Right cardiac atrium (tissue), 5 donors: ENCODE data around the gene MFAP1. TPM values are rescaled to one million over a fixed set of nuclear protein-coding genes. Genes with fewer than 3 reads are reported as not detected.
A peak's percentile ranks its signal among the peaks of the same experiment; 100 is the strongest.
"Not testable (repeated sequence)": the region's sequence is repeated elsewhere in the genome, so short reads cannot be mapped to it uniquely, and the experiment has no call there.

Experiments
- ATAC-seq, 2 donors: fragments of 200-7000 bp; cut with Tn5 transposase; one replicate each; pipeline versions ENCODE4 v1.8.0 to v1.9.1; 2020; ENCODE audit warnings: moderate library complexity in 2 of 2, mild to moderate bottlenecking in 1 of 2
- DNase-seq, 3 donors: peaks; one replicate each; pipeline ENCODE4 v3.0.0-alpha.2; 2020
- H3K27ac ChIP-seq: one replicate; pipeline ENCODE4 v1.5.1; 2013; ENCODE audit warnings: mild to moderate bottlenecking, low read length, control low read depth, moderate library complexity
- H3K27me3 ChIP-seq: one replicate; pipeline ENCODE4 v1.6.1; 2013; ENCODE audit not compliant: control insufficient read depth, insufficient read depth
- H3K4me1 ChIP-seq: one replicate; pipeline ENCODE4 v1.6.1; 2013; ENCODE audit warnings: low read length; ENCODE audit not compliant: control insufficient read depth, insufficient read depth
- H3K4me3 ChIP-seq: one replicate; pipeline ENCODE4 v1.5.1; 2013; ENCODE audit warnings: low read length, control low read depth
- H3K9me3 ChIP-seq: one replicate; pipeline ENCODE4 v1.6.1; 2013; ENCODE audit warnings: low read length; ENCODE audit not compliant: control insufficient read depth
- WGBS: extraction: QIAGEN DNeasy Blood & Tissue Kit; methylation state at CpG from one replicate; pipeline ENCODE4 v1.1.7; 2013; 5-methylcytosine and 5-hydroxymethylcytosine counted together
- intact Hi-C, 4 donors: fragments of 100-400 bp; cut with DNase I; formaldehyde crosslinking; loops; one replicate each; pipeline versions ENCODE4 v1.11.0 to v1.14.0; 2022 to 2023
- long read RNA-seq, 4 donors: library from polyadenylated mRNA; unstranded; transcript quantifications; one replicate each; pipeline ENCODE4 v2.0.0, GENCODE V29; 2020 to 2021
- polyA plus RNA-seq: library from polyadenylated mRNA; stranded (reverse); fragments of 200-250 nt; gene quantifications from one replicate; pipeline ENCODE4 v1.2.3, GENCODE V29; 2013
- total RNA-seq, 4 donors: library from RNA; stranded (reverse); fragmentation: NEBNext Ultra II Directional; extraction: Animal tissue kit (Norgen Biotek cat#: 25700); gene quantifications; one replicate each; pipeline ENCODE4 v1.2.1, GENCODE V29; 2021
- donor health status: healthy with polysubstance abuse.
- donor health status: DM: no; HTN: yes; CAD: no.
- donor health status: DM: no; HTN: no; CAD: no.
- donor health status: DM: no; HTN: yes; CAD: no; lungs with severe emphysema.
- donor health status: DM: yes; HTN: yes; CAD: no.

The MFAP1 gene, protein sequence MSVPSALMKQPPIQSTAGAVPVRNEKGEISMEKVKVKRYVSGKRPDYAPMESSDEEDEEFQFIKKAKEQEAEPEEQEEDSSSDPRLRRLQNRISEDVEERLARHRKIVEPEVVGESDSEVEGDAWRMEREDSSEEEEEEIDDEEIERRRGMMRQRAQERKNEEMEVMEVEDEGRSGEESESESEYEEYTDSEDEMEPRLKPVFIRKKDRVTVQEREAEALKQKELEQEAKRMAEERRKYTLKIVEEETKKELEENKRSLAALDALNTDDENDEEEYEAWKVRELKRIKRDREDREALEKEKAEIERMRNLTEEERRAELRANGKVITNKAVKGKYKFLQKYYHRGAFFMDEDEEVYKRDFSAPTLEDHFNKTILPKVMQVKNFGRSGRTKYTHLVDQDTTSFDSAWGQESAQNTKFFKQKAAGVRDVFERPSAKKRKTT
- total RNA-seq (10 to 100 TPM; 17.4 to 21.2 (median 19.3) TPM), polyA plus RNA-seq (19.7 TPM)
- long read RNA-seq, donor 1, transcript MFAP1-201 (9 exons, 2,155 nt): major isoform, 50 of 52 reads
- long read RNA-seq, donor 1, partial matches to known transcripts: 1 of 52 reads
- long read RNA-seq, donor 1, other reads (novel, unspliced or antisense): 1 of 52 reads
- long read RNA-seq, donor 2, transcript MFAP1-201 (9 exons, 2,155 nt): major isoform, 15 of 16 reads
- long read RNA-seq, donor 2, partial matches to known transcripts: 0 of 16 reads
- long read RNA-seq, donor 2, other reads (novel, unspliced or antisense): 1 of 16 reads
- long read RNA-seq, donor 3, transcript MFAP1-201 (9 exons, 2,155 nt): major isoform, 77 of 83 reads
- long read RNA-seq, donor 3, partial matches to known transcripts: 3 of 83 reads
- long read RNA-seq, donor 3, other reads (novel, unspliced or antisense): 3 of 83 reads
- long read RNA-seq, donor 4, transcript MFAP1-201 (9 exons, 2,155 nt): major isoform, 13 of 15 reads
- long read RNA-seq, donor 4, partial matches to known transcripts: 2 of 15 reads
- long read RNA-seq, donor 4, other reads (novel, unspliced or antisense): 0 of 15 reads

DNA sequence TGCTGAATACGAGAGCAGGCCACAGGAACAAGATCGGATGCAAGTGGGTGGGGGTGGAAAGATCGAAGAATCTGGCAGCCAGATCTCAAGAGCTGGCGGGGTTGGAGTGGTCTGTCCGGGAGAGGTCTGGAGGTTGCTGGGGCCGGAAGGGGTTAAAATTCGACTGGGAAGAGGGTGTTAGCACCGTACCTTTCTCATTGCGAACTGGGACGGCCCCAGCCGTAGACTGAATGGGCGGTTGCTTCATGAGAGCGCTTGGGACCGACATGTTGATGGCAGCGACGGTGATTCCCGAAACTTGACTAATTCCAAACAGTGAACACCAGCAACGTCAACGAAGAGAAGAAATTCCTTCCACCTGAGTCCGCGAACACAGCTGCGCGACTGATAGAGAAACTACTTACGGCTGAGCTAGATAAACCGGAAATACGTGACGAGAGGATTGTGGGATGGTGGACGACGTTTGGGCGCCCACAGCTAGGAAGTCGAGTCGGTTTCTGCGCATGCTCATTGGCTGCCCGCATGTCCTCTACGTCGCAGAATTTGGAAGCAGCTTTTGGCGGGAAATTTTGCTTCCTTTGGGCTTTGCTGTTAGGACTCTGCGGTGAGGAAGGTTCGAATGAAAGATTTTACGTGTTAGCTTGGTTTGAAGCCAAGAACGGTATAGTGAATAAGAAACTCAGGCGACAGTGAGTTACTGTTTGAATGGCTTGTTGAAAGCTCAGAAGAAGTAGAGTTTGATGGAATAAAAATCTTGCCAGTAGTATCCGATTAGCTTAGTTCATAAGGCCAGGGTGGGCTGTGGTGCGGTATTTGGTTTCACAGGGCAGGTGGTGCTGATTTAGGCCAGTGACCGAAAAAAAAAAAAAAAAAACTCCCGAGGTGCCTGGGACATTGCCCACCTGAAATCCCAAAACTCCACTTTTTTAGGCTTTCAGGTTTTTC lies at the start of gene MFAP1:
TSS of gene MFAP1 (minus strand) at position 389 of the 945 bp plus-strand sequence. CDS start at position 268, 121 bp downstream.
- Histone ChIP-seq H3K27me3 (no peaks in the 10 kb centered on the region), H3K9me3 (no peaks in the 10 kb centered on the region), H3K27ac (peak within 1 kb of the TSS; percentile 83), H3K4me3 (peak within 1 kb of the TSS; percentile 83), H3K4me1 (peaks cover 7% of the 10 kb centered on the region)
- DNase-seq (peak; percentile 95 to 97 (median 96)), ATAC-seq (peak; percentile 96)
- intact Hi-C loops: no loop called here
- 9% methylated on average over 46 of the region's 46 CpGs for WGBS

DNA sequence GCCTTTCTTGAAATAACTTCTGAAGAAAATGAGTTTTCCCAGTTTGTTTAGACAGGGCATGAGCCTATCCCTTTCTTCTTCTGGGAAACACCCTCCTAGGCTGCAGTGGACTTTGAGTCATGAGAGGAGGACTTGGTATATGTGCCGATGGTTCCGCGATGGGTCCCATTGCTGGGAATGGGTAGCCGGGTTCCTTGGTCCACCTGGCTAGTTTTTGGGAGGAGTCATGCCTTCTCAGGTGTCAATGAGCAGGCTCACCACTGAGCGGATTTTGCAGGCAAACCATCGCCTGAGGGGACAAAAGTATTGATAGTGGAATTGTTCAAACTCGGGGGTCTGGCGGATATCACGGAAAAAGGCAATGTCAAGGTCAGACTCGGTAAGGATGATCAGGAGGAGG lies 49.2 kb upstream of the MFAP1 start:
- H3K9me3 ChIP-seq: no peaks in the 10 kb centered on the region
- H3K27ac ChIP-seq: no peak overlapping the region
- no peak overlapping the region for H3K4me3 ChIP-seq
- no peaks in the 10 kb centered on the region for H3K4me1 ChIP-seq
- 92% methylated on average over 10 of the region's 10 CpGs for WGBS
- DNase-seq (no peak), ATAC-seq (no peak)
- intact Hi-C loops: no loop called here
- no peaks in the 10 kb centered on the region for H3K27me3 ChIP-seq

DNA sequence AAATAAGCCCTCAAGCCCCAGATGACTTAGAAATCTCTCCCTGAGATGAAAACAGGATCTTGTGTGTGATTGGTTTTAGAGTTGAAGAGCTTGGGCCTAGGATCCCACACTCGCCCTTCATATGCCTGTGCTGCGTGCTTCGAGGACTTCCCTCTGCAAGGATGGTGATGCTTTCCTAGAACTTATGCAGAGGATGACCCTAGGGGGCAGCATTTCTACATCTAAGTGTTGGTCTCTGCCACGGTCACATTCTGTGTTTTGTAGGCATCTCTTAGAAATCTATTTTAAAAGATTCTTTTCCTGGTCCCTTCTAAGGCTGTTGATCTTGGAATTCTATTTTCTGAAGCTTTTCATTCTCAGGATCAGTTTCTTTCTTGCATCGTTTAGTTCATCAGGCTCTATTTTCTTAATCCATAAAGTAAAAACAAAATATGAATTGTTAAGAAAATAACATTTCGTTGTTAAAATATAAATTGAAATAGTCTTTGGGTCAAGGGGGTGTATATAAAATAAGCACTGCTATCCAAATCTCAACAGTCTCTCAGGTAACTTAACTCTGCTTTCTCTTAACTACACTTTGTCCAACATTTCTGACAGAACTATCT lies 48.0 kb upstream of the MFAP1 start:
- DNase-seq: peak in 1 of 3 donors; percentile 41
- no peak overlapping the region for H3K4me3 ChIP-seq
- peak; percentile 72 to 84 for ATAC-seq
- no peaks in the 10 kb centered on the region for H3K4me1 ChIP-seq
- intact Hi-C loops: no loop called here
- H3K27ac ChIP-seq: no peak overlapping the region
- 51% methylated on average over 6 of the region's 6 CpGs for WGBS
- H3K27me3 ChIP-seq: no peaks in the 10 kb centered on the region
- no peaks in the 10 kb centered on the region for H3K9me3 ChIP-seq

DNA sequence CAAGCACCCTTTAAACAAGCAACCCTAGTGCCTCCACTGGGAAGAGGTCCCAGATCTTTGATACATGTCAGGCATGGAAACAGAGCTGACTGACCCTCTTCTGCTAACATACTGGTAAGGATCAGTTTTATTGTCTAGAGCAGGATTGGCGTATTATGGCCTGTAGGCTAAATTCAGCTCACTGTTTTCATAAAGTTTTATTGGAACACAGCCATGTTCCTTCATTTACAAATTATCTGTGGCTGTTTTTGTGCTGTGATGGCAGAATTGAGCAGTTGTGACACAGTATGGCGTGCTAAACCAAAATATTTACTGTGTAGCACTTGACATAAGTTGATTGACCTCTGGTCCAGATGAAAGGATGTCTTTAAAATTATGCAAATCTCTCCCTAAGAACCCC lies 47.3 kb upstream of the MFAP1 start:
- Histone ChIP-seq H3K27me3 (no peaks in the 10 kb centered on the region), H3K9me3 (no peaks in the 10 kb centered on the region), H3K27ac (no peak overlapping the region), H3K4me1 (no peaks in the 10 kb centered on the region), H3K4me3 (no peak overlapping the region)
- WGBS: 98% methylated on average over 2 of the region's 2 CpGs
- intact Hi-C loops: no loop called here
- no peak for ATAC-seq
- no peak for DNase-seq

DNA sequence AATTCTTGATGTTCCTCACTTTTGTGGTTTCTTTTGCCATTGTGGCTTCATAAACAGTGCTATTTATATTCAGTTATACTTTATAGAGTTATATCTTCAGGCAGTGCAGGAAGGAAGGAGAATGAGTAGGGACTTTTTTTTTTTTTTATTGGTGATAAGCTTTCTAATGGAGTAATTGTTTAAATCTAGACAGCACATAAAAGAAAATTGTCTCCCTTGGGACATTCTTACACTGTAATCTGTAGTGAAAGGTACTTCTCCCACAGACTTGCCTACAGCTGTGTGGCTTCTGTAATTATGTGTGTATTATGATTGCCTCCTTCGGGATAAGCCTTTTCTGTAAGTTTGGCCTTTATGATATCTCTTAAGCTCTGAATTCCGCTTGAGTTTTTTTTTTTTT lies 43.9 kb upstream of the MFAP1 start:
- 70% methylated on average over 2 of the region's 2 CpGs for WGBS
- Histone ChIP-seq H3K27ac (no peak overlapping the region), H3K9me3 (no peaks in the 10 kb centered on the region), H3K27me3 (no peaks in the 10 kb centered on the region), H3K4me1 (no peaks in the 10 kb centered on the region), H3K4me3 (no peak overlapping the region)
- DNase-seq (no peak), ATAC-seq (no peak)
- intact Hi-C loops: no loop called here

DNA sequence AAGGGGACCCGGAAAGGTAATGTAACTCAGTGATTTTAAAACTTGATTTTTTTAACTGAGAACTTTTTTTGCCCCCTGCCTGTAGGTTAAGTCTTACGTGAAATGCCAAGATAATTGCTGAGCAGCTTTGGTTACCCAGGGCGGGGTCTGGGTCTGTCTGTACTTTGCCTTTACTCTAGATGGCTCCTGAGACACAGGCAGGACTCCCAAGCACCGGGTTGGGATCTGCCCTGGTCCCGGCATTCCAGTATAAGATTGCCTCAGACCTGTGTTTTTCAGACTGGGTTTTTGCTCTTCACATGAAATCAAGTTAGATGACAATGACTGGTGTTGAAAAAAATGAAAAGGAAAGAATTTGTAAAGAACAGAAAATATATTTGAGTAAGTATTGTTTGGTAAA lies 42.6 kb upstream of the MFAP1 start:
- Histone ChIP-seq H3K4me1 (no peaks in the 10 kb centered on the region), H3K4me3 (no peak overlapping the region), H3K9me3 (no peaks in the 10 kb centered on the region), H3K27me3 (no peaks in the 10 kb centered on the region), H3K27ac (no peak overlapping the region)
- intact Hi-C loops: no loop called here
- no peak for DNase-seq
- ATAC-seq: no peak
- WGBS: 93% methylated on average over 5 of the region's 5 CpGs

DNA sequence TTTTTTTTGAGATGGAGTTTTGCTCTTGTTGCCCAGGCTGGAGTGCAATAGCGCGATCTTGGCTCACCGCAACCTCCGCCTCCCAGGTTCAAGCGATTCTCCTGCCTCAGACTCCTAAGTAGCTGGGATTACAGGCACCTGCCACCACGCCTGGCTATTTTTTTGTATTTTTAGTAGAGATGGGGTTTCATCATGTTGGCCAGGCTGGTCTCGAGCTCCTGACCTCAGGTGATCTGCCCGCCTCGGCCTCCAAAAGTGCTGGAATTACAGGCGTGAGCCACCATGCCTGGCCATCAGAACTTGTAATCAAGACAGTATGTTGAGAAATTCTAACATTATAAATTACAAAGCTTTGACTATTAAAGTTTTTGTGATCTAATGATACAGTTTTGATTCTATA lies 42.1 kb upstream of the MFAP1 start:
- intact Hi-C loops, ATAC-seq: not testable (repeated sequence)

DNA sequence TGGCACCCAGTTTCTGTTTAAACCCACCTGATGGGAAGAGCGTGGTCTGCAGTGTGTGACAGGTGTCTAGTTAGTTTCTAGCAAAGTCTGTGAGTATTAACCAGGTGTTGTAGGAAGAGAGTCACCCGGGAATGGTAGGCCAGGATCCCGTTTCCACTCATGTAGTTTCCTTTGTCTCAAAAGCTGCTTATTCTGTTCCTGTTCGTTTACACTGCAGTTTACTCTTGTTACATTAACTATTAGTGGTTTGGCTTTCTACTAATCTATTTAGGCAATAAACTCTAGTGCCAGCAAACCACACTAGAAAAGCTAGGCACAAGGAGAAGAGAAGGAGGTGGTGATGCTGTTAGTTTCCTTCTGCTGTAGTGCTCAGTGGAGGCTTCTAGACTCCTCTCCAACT lies 35.1 kb upstream of the MFAP1 start:
- no peak overlapping the region for H3K27ac ChIP-seq
- ATAC-seq (no peak), DNase-seq (no peak)
- no peaks in the 10 kb centered on the region for H3K27me3 ChIP-seq
- H3K4me1 ChIP-seq: no peaks in the 10 kb centered on the region
- intact Hi-C loops: no loop called here
- no peak overlapping the region for H3K4me3 ChIP-seq
- 78% methylated on average over 4 of the region's 4 CpGs for WGBS
- H3K9me3 ChIP-seq: no peaks in the 10 kb centered on the region

More for the DNA sequence above, 42.1 kb upstream of the MFAP1 start:
- not testable (repeated sequence) for H3K9me3 ChIP-seq, H3K4me3 ChIP-seq, H3K27ac ChIP-seq, H3K27me3 ChIP-seq, DNase-seq, H3K4me1 ChIP-seq
- 96% methylated on average over 10 of the region's 10 CpGs for WGBS

DNA sequence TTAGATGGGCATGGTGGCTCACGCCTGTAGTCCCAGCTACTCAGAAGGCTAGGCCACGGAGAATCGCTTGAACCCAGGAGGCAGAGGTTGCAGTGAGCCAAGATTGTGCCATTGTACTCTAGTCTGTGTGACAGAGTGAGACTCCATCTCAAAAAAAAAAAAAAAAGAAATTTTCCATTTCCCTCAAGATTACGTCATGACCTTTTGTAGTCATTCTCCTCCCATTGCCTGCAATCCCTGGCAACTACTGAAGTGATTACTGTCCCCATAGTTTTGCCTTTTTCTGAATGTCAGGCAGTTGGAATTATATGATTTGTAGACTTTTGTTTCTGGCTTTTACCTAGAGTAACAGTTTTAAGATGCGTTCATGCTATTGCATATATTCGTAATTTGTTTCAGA lies 30.3 kb upstream of the MFAP1 start:
- ATAC-seq (peak in 1 of 2 donors; percentile 25), DNase-seq (no peak)
- Histone ChIP-seq H3K4me1 (no peaks in the 10 kb centered on the region), H3K27me3 (no peaks in the 10 kb centered on the region), H3K9me3 (no peaks in the 10 kb centered on the region), H3K27ac (no peak overlapping the region), H3K4me3 (no peak overlapping the region)
- intact Hi-C loops: no loop called here
- WGBS: 91% methylated on average over 6 of the region's 6 CpGs

DNA sequence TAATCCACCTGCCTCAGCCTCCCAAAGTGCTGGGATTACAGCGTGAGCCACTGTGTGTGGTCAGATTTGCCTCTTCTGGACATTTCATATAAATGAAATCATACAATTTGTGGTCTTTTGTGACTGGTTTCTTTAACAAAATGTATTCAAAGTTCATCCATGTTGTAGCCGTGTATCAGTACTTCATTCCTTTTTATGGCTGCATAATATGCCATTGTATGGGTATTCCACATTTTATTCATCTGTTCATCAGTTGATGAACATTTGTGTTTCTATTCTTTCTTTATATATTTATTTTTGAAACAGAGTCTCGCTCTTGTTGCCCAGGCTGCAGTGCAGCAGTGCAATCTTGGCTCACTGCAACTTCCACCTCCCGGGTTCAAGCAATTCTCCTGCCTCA lies 28.1 kb upstream of the MFAP1 start:
- ATAC-seq: no peak
- 98% methylated on average over 4 of the region's 4 CpGs for WGBS
- no peak for DNase-seq
- intact Hi-C loops: no loop called here
- Histone ChIP-seq H3K9me3 (no peaks in the 10 kb centered on the region), H3K4me1 (no peaks in the 10 kb centered on the region), H3K4me3 (no peak overlapping the region), H3K27ac (no peak overlapping the region), H3K27me3 (no peaks in the 10 kb centered on the region)
